Gastroesophageal sphincter (tissue), 4 donors: ENCODE data around the gene TDP1. TPM values are rescaled to one million over a fixed set of nuclear protein-coding genes. Genes with fewer than 3 reads are reported as not detected.

Experiments
- ATAC-seq: fragments of 150-250 bp; one replicate; pipeline ENCODE4 v1.9.1; 2016; ENCODE audit warnings: mild to moderate bottlenecking, moderate library complexity
- H3K27ac ChIP-seq, 4 donors: fragments of 200-600 bp; sonication (generic) in 3 of 4; 1 replicate in 3 of 4; 2 replicates in 1 of 4; pipeline ENCODE4 v1.5.1; 2016 to 2019
- H3K27me3 ChIP-seq: fragments of 200-600 bp; sonication (generic); one replicate; pipeline ENCODE4 v1.5.1; 2019
- H3K36me3 ChIP-seq, 2 donors: fragments of 200-600 bp; sonication (generic); one replicate each; pipeline ENCODE4 v1.5.1; 2019; ENCODE audit warnings: control low read depth in 1 of 2
- H3K4me1 ChIP-seq, 3 donors: fragments of 200-600 bp; sonication (generic); 1 replicate in 2 of 3; 2 replicates in 1 of 3; pipeline ENCODE4 v1.5.1; 2016 to 2019; ENCODE audit warnings: control low read depth in 2 of 3
- H3K4me3 ChIP-seq, 2 donors: fragments of 200-600 bp; sonication (generic); one replicate each; pipeline ENCODE4 v1.5.1; 2019; ENCODE audit warnings: mild to moderate bottlenecking in 1 of 2, moderate library complexity in 1 of 2
- H3K9me3 ChIP-seq, 3 donors: fragments of 200-600 bp; sonication (generic); one replicate each; pipeline ENCODE4 v1.5.1; 2017 to 2019; ENCODE audit warnings: control low read depth in 2 of 3
- EP300 ChIP-seq: sonication (generic); formaldehyde crosslinking; IDR thresholded peaks from one replicate; pipeline ENCODE4 v1.6.1; 2017; ENCODE audit warnings: antibody characterized with exemption, mild to moderate bottlenecking
- POLR2A ChIP-seq, 2 donors: fragments of 450-650 bp; IDR thresholded peaks; one replicate each; pipeline ENCODE4 v1.6.1; 2017; ENCODE audit warnings: antibody characterized with exemption in 2 of 2, mild to moderate bottlenecking in 2 of 2, moderate library complexity in 1 of 2
- POLR2AphosphoS5 ChIP-seq: sonication (generic); formaldehyde crosslinking; IDR thresholded peaks from one replicate; pipeline ENCODE4 v1.6.1; 2017; ENCODE audit warnings: antibody characterized with exemption
- WGBS, 2 donors: methylation state at CpG; one replicate each; pipeline ENCODE4 v1.1.5; 2018; ENCODE audit warnings: low coverage in 1 of 2; 5-methylcytosine and 5-hydroxymethylcytosine counted together
- total RNA-seq, 4 donors: library from RNA; depleted of rRNA; stranded (reverse); fragments of >200 nt; gene quantifications; one replicate each; pipeline ENCODE4 v1.1.0, GENCODE V29; 2016
- TF ChIP-seq, protein P1 (sequence below), 4 experiments: fragments of 200-600 bp in 2 of 4; fragments of 450-650 bp in 2 of 4; sonication (generic) in 1 of 4; IDR thresholded peaks; one replicate each; pipeline ENCODE4 v1.5.1; 2017 to 2019; ENCODE audit warnings: antibody characterized with exemption in 4 of 4, mild to moderate bottlenecking in 2 of 4, moderate library complexity in 2 of 4

Gene TDP1
- total RNA-seq, 4 donors from 2014 or later, result 5.4 to 12.1 (median 10.3) TPM

DNA sequence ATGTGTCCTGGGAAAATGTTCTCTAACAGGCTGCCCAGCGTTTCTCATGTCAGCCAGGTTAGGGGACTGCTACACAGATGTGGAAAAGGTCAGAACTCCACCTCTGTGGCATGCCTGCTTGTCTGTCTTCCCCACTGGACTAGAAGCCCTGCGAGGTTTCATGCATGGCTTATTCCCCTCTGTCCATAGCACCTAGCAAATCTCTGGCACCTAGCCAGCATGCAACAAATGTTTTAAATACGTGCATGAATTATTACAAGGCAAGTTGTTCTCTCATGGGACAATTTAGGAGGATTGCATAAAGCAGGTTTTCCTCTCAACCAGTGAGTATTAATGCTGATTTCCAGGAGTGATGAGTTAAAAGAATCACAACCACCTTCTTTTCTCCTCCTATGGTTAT lies 84.7 kb downstream of the TDP1 start:
- 20 to 69% methylated on average over 1 to 3 of the region's 3 CpGs for WGBS, 2 donors
- no peaks in the 10 kb centered on the region for H3K4me1 ChIP-seq
- no peak for ATAC-seq
- TF ChIP-seq POLR2A (IDR thresholded peaks at IDR 0.05), result no peak
- TF ChIP-seq POLR2AphosphoS5, result no peak
- TF ChIP-seq, protein P1, sequence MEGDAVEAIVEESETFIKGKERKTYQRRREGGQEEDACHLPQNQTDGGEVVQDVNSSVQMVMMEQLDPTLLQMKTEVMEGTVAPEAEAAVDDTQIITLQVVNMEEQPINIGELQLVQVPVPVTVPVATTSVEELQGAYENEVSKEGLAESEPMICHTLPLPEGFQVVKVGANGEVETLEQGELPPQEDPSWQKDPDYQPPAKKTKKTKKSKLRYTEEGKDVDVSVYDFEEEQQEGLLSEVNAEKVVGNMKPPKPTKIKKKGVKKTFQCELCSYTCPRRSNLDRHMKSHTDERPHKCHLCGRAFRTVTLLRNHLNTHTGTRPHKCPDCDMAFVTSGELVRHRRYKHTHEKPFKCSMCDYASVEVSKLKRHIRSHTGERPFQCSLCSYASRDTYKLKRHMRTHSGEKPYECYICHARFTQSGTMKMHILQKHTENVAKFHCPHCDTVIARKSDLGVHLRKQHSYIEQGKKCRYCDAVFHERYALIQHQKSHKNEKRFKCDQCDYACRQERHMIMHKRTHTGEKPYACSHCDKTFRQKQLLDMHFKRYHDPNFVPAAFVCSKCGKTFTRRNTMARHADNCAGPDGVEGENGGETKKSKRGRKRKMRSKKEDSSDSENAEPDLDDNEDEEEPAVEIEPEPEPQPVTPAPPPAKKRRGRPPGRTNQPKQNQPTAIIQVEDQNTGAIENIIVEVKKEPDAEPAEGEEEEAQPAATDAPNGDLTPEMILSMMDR (IDR thresholded peaks at IDR 0.05), result no peak
- no peak for TF ChIP-seq EP300
- H3K9me3 ChIP-seq, result peaks cover 0 to 4% (median 0%) of the 10 kb centered on the region in 3 donors
- no peak overlapping the region for H3K4me3 ChIP-seq
- no peaks in the 10 kb centered on the region for H3K27me3 ChIP-seq
- H3K27ac ChIP-seq, result no peak overlapping the region
- peaks cover 0 to 60% of the 10 kb centered on the region in 2 donors for H3K36me3 ChIP-seq

DNA sequence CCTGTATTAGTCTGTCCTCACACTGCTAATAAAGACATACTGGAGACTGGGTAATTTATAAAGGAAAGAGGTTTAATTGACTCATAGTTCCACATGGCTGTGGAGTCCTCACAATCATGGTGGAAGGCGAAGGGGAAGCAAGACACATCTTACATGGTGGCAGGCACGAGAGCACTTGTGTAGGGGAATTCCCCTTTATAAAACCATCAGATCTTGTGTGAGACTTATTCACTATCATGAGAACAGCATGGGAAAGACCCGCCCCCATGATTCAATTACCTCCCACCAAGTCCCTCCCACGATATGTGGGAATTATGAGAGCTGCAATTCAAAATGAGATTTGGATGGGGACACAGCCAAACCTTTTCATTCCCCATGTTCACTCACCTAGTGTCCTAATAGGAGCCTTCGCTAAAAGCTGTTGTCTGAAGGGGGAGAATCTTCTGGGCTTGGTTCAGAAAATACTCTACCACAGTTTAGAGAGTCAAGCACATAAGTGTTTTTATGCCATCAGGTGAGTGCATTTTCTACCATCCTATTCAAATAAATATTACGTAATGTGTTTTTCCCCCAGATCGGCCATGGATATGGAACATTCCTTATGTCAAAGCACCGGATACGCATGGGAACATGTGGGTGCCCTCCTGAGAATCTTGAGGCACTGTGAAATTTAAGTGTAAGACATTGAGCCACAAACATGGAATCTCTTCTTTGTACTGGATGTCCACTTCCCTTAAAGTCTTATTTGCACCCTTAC lies 86.9 kb downstream of the TDP1 start:
- 74 to 95% methylated on average over 5 to 9 of the region's 9 CpGs for WGBS, 2 donors
- no peaks in the 10 kb centered on the region for H3K4me1 ChIP-seq
- no peak for ATAC-seq
- no peaks in the 10 kb centered on the region for H3K27me3 ChIP-seq
- TF ChIP-seq EP300, result no peak
- TF ChIP-seq, protein P1 (IDR thresholded peaks at IDR 0.05), result no peak
- TF ChIP-seq POLR2A (IDR thresholded peaks at IDR 0.05), result no peak
- no peak for TF ChIP-seq POLR2AphosphoS5
- peaks cover 0 to 39% of the 10 kb centered on the region in 2 donors for H3K36me3 ChIP-seq
- H3K27ac ChIP-seq, result no peak overlapping the region
- peaks cover 0 to 2% (median 0%) of the 10 kb centered on the region in 3 donors for H3K9me3 ChIP-seq
- H3K4me3 ChIP-seq, result no peak overlapping the region

DNA sequence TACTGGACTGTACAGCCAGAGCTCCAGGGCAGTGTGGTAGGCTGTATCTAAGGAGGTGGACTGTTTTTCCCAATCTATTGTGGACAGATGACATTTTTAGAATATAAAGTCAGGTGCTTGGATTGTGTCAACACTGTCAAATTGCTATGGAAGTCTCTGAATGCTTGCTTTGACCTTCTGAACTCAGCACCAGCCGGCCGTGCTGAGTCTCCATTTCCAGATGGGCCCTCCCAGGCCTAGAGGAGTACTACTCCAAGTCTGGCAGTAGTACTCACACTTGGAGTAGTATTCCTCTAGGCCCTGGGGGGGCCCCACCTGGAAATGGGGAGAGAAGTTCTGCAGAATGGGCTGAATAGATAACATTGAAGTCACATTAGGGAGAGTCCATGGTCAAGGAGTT lies 89.9 kb downstream of the TDP1 start:
- H3K36me3 ChIP-seq, result peaks cover 0 to 32% of the 10 kb centered on the region in 2 donors
- no peak overlapping the region for H3K27ac ChIP-seq
- no peak overlapping the region for H3K4me3 ChIP-seq
- WGBS, 2 donors, result no CpG with 5 or more reads among the region's 2 CpGs
- no peak for TF ChIP-seq POLR2A (IDR thresholded peaks at IDR 0.05)
- no peak for TF ChIP-seq POLR2AphosphoS5
- TF ChIP-seq, protein P1 (IDR thresholded peaks at IDR 0.05), result no peak
- TF ChIP-seq EP300, result no peak
- H3K27me3 ChIP-seq, result peaks cover under 1% of the 10 kb centered on the region
- no peak for ATAC-seq
- H3K4me1 ChIP-seq, result no peaks in the 10 kb centered on the region
- H3K9me3 ChIP-seq, result no peaks in the 10 kb centered on the region

DNA sequence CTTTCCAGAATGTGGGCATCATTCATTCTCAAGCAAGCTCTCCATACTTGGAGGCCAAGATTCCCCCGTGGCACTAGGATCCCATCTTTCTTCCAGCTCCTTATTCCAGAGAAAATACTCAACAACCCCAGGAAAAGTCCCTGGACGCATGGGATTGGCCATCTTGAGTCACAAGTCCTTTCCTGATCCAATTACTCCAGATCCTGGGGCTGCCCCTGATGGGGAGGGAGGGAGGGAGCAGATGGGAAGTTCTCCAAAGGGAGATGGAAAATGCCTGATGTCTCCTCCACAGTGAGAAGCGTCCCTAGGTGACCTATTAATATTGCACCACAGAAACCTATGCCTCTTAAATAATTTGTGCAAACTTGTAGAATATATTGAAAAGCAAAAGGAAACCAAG lies 93.7 kb downstream of the TDP1 start:
- TF ChIP-seq EP300 (no peak), POLR2A (IDR thresholded peaks at IDR 0.05) (no peak), POLR2AphosphoS5 (no peak)
- TF ChIP-seq, protein P1 (IDR thresholded peaks at IDR 0.05), result no peak
- peaks cover 13% of the 10 kb centered on the region for H3K27me3 ChIP-seq
- H3K9me3 ChIP-seq, result no peaks in the 10 kb centered on the region
- H3K36me3 ChIP-seq, result no peaks in the 10 kb centered on the region
- H3K4me1 ChIP-seq, result no peaks in the 10 kb centered on the region
- H3K4me3 ChIP-seq, result no peak overlapping the region
- WGBS, 2 donors, result 33% methylated on average over 2 of the region's 3 CpGs; no CpG with 5 or more reads in 1 of the 2 donors
- H3K27ac ChIP-seq, result no peak overlapping the region
- ATAC-seq, result no peak

DNA sequence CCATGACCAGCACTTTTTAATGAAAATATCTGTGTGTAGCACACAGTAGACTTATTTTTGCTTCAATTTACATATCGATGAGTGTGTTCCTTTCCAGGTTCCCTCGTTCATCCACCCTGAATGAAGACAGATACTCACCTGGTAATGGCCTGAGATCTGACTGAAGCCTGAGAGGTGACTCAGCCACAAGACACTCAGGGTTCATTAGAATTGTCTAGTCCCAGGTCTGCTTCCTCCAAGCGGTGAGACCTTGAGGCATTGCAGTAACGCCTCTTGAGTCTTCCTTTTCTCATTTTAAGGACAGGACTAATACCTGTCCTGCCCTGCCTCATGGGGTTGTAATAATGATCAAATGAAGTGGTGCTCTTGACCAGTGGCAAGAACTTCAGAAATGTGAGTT lies 94.5 kb downstream of the TDP1 start:
- 82 to 100% methylated on average over 1 to 4 of the region's 4 CpGs for WGBS, 2 donors
- Histone ChIP-seq H3K36me3 (no peaks in the 10 kb centered on the region), H3K4me3 (no peak overlapping the region), H3K9me3 (no peaks in the 10 kb centered on the region), H3K27me3 (peaks cover 20% of the 10 kb centered on the region), H3K4me1 (no peaks in the 10 kb centered on the region), H3K27ac (no peak overlapping the region)
- TF ChIP-seq EP300 (no peak), POLR2A (IDR thresholded peaks at IDR 0.05) (no peak), POLR2AphosphoS5 (no peak)
- TF ChIP-seq, protein P1 (IDR thresholded peaks at IDR 0.05), result no peak
- no peak for ATAC-seq
